Measurements from ENCODE around the gene SNED1.

- TF ChIP-seq EZH2phosphoT487 (IDR thresholded peaks at IDR 0.05; ENCODE audit: low read length) (no peak), CTCF (IDR thresholded peaks at IDR 0.05; ENCODE audit: low read length) (no peak), EZH2 (optimal IDR thresholded peaks at IDR 0.05; ENCODE audit: low read depth, low read length) (no peak)
Measured at GRCh38 chr2:240949791-240950705, 48.4 kb upstream of the SNED1 start.
